Neural cell (in vitro differentiated cells): Measurements from ENCODE around the gene CCDC85C. TPM values are rescaled to one million over a fixed set of nuclear protein-coding genes. Genes with fewer than 3 reads are reported as not detected.

ENCODE experiments used
- H2AFZ ChIP-seq: fragments of 200-600, 300-800 bp; sonication (generic), shearing (Covaris generic); 2 replicates; pipeline ENCODE4 v1.6.0; 2014; ENCODE audit warnings: low read depth, mild to moderate bottlenecking, antibody characterized with exemption, low read length, moderate library complexity
- H3F3A ChIP-seq: fragments of 200-600 bp; shearing (Covaris generic); 2 replicates; pipeline ENCODE4 v1.6.1; 2016; ENCODE audit warnings: mild to moderate bottlenecking, moderate library complexity, mixed read lengths, antibody characterized with exemption, low read length; ENCODE audit not compliant: insufficient read depth, poor library complexity, severe bottlenecking
- H3K27ac ChIP-seq: fragments of 200-600, 300-800 bp; sonication (generic), shearing (Covaris generic); 2 replicates; pipeline ENCODE4 v1.5.1; 2014; ENCODE audit warnings: mild to moderate bottlenecking, low read length, moderate library complexity
- H3K27me3 ChIP-seq: fragments of 300-800, 200-600 bp; sonication (generic), shearing (Covaris generic); 2 replicates; pipeline ENCODE4 v1.6.0; 2014; ENCODE audit warnings: mild to moderate bottlenecking, low read depth, low read length, moderate library complexity; ENCODE audit not compliant: insufficient read depth
- H3K36me3 ChIP-seq: fragments of 300-800, 200-600 bp; sonication (generic), shearing (Covaris generic); 2 replicates; pipeline ENCODE4 v1.5.1; 2014; ENCODE audit warnings: mild to moderate bottlenecking, antibody characterized with exemption, low read length, moderate library complexity; ENCODE audit not compliant: insufficient read depth
- H3K4me2 ChIP-seq: fragments of 300-800, 200-600 bp; sonication (generic), shearing (Covaris generic); 2 replicates; pipeline ENCODE4 v1.6.0; 2014; ENCODE audit warnings: mild to moderate bottlenecking, low read length
- H3K4me3 ChIP-seq: fragments of 300-800, 200-600 bp; sonication (generic), shearing (Covaris generic); 2 replicates; pipeline ENCODE4 v1.5.1; 2014; ENCODE audit warnings: mild to moderate bottlenecking, low read length, moderate library complexity
- H3K79me2 ChIP-seq: fragments of 200-600 bp; shearing (Covaris generic); replicated peaks from 2 replicates; pipeline ENCODE4 v1.6.0; 2014; ENCODE audit warnings: mild to moderate bottlenecking, low read length, moderate library complexity; ENCODE audit not compliant: insufficient read depth
- H3K9ac ChIP-seq: fragments of 300-800, 200-600 bp; sonication (generic), shearing (Covaris generic); 2 replicates; pipeline ENCODE4 v1.6.1; 2016; ENCODE audit warnings: mild to moderate bottlenecking, low read length, mixed read lengths
- H3K9me2 ChIP-seq: fragments of 200-600 bp; shearing (Covaris generic); 2 replicates; pipeline ENCODE4 v1.6.1; 2016; ENCODE audit warnings: mild to moderate bottlenecking, low read length, mixed read lengths; ENCODE audit not compliant: insufficient read depth
- H3K9me3 ChIP-seq: fragments of 200-600, 300-800 bp; sonication (generic), shearing (Covaris generic); 2 replicates; pipeline ENCODE4 v1.6.1; 2016; ENCODE audit warnings: mild to moderate bottlenecking, mixed run types, low read length, moderate library complexity, mixed read lengths
- H4K20me1 ChIP-seq: fragments of 200-600 bp; shearing (Covaris generic); 2 replicates; pipeline ENCODE4 v1.6.1; 2016; ENCODE audit warnings: mild to moderate bottlenecking, mixed run types; ENCODE audit not compliant: insufficient read depth
- EP300 ChIP-seq: fragments of 450-650 bp; conservative IDR thresholded peaks from 2 replicates; pipeline ENCODE4 v1.6.1; 2014; ENCODE audit warnings: antibody characterized with exemption, mild to moderate bottlenecking, moderate library complexity; ENCODE audit not compliant: poor library complexity, severe bottlenecking
- EZH2 ChIP-seq: fragments of 200-600, 300-800 bp; shearing (Covaris generic), sonication (generic); IDR thresholded peaks from 2 replicates; pipeline ENCODE4 v1.6.1; 2014; ENCODE audit warnings: antibody characterized with exemption, low read length, borderline replicate concordance, mild to moderate bottlenecking; ENCODE audit not compliant: insufficient read depth, poor library complexity, severe bottlenecking
- MXI1 ChIP-seq: fragments of 450-650 bp; conservative IDR thresholded peaks from 2 replicates; pipeline ENCODE4 v1.6.1; 2014; ENCODE audit warnings: antibody characterized with exemption, mild to moderate bottlenecking; ENCODE audit not compliant: poor library complexity, severe bottlenecking
- POLR2AphosphoS5 ChIP-seq: IDR thresholded peaks from 2 replicates; pipeline ENCODE4 v1.6.1; 2012
- RAD21 ChIP-seq: fragments of 450-650 bp; conservative IDR thresholded peaks from 2 replicates; pipeline ENCODE4 v1.6.1; 2014; ENCODE audit warnings: antibody characterized with exemption, mild to moderate bottlenecking, moderate library complexity
- REST ChIP-seq: IDR thresholded peaks from 2 replicates; pipeline ENCODE4 v1.6.1; 2012; ENCODE audit warnings: borderline replicate concordance
- SMC3 ChIP-seq: fragments of 450-650 bp; conservative IDR thresholded peaks from 2 replicates; pipeline ENCODE4 v1.6.1; 2014; ENCODE audit warnings: antibody characterized with exemption, mild to moderate bottlenecking, moderate library complexity; ENCODE audit not compliant: poor library complexity
- TAF1 ChIP-seq: IDR thresholded peaks from 2 replicates; pipeline ENCODE4 v1.6.1; 2012; ENCODE audit warnings: low read depth
- polyA plus RNA-seq: library from polyadenylated mRNA; depleted of rRNA; stranded (reverse); fragments of >200 nt; gene quantifications from 2 replicates; pipeline ENCODE4 v1.2.3, GENCODE V29; 2014
- TF ChIP-seq, protein P1 (sequence below): fragments of 450-650 bp; IDR thresholded peaks from 2 replicates; pipeline ENCODE4 v1.5.1; 2014; ENCODE audit warnings: antibody characterized with exemption, mild to moderate bottlenecking, moderate library complexity; ENCODE audit not compliant: poor library complexity, severe bottlenecking

The CCDC85C gene
- polyA plus RNA-seq, 1 donor from 2014 or later = 24.8 TPM

DNA sequence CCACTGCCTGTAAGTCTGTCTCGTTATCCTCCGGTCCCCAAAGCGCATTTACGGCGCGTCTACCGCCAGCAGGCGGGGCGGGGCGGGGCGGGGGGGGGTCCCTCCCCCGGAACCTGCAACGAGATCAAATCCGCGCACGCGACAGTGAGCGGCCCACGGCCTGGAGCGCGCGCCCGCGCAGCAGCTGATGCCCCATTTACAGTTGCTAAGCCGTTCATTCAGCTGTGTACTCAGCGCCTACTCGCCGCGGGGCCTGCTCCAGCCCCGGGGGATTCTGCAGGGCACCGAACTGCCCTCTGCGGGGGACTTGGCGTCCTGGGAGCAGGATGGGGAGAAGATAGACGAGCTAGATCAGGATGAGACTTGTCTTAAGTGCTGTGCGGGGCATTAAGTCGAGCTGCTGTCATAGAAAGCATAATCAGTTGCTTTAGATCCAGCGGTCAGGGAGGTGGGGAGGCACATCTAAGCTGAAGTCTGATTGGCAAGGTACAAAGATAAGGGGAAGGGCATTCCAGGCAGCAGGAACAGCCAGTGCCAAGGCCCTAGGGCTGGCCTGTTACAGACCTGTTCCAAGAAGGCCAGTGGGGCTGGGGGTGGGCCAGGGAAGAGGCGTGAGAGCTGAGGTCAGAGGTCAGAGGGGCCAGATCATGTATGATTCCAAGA lies 1.4 kb upstream of the CCDC85C start:
- H3K9ac ChIP-seq = peak overlapping the region; percentile 99

GRCh38 chr14:99604766-99605298 lies 825 bp upstream of the CCDC85C start:
- peaks cover 30% of the 10 kb centered on the region for H3K79me2 ChIP-seq
- peak overlapping the region; percentile 93 for H2AFZ ChIP-seq
- H3K9me3 ChIP-seq = no peaks in the 10 kb centered on the region
- H3K36me3 ChIP-seq = no peaks in the 10 kb centered on the region
- H3K9me2 ChIP-seq = no peaks in the 10 kb centered on the region
- H4K20me1 ChIP-seq = peaks cover 22% of the 10 kb centered on the region
- peaks cover 9% of the 10 kb centered on the region for H3F3A ChIP-seq
- peak overlapping the region; percentile 30 for H3K4me2 ChIP-seq
- TF ChIP-seq TAF1 (no peak), MXI1 (peak; percentile 64), REST (peak; percentile 62), EP300 (no peak), POLR2AphosphoS5 (peak; percentile 1)
- TF ChIP-seq, protein P1, sequence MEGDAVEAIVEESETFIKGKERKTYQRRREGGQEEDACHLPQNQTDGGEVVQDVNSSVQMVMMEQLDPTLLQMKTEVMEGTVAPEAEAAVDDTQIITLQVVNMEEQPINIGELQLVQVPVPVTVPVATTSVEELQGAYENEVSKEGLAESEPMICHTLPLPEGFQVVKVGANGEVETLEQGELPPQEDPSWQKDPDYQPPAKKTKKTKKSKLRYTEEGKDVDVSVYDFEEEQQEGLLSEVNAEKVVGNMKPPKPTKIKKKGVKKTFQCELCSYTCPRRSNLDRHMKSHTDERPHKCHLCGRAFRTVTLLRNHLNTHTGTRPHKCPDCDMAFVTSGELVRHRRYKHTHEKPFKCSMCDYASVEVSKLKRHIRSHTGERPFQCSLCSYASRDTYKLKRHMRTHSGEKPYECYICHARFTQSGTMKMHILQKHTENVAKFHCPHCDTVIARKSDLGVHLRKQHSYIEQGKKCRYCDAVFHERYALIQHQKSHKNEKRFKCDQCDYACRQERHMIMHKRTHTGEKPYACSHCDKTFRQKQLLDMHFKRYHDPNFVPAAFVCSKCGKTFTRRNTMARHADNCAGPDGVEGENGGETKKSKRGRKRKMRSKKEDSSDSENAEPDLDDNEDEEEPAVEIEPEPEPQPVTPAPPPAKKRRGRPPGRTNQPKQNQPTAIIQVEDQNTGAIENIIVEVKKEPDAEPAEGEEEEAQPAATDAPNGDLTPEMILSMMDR = no peak
- peak overlapping the region; percentile 99 for H3K27ac ChIP-seq
- H3K9ac ChIP-seq = peak overlapping the region; percentile 99
- peak overlapping the region; percentile 93 for H3K4me3 ChIP-seq
- no peaks in the 10 kb centered on the region for H3K27me3 ChIP-seq

More for the DNA sequence above, 1.4 kb upstream of the CCDC85C start:
- Histone ChIP-seq H4K20me1 (peaks cover 22% of the 10 kb centered on the region), H3K27me3 (no peaks in the 10 kb centered on the region), H3F3A (peaks cover 9% of the 10 kb centered on the region), H3K9me3 (no peaks in the 10 kb centered on the region), H3K4me3 (peak overlapping the region; percentile 93), H3K4me2 (peak overlapping the region; percentile 93), H3K9me2 (no peaks in the 10 kb centered on the region), H3K79me2 (peaks cover 24% of the 10 kb centered on the region), H3K27ac (peak overlapping the region; percentile 99), H2AFZ (peak overlapping the region; percentile 93), H3K36me3 (no peaks in the 10 kb centered on the region)
- TF ChIP-seq EP300 = peak; percentile 25
- no peak for TF ChIP-seq MXI1
- peak; percentile 52 for TF ChIP-seq RAD21
- peak; percentile 85 for TF ChIP-seq POLR2AphosphoS5
- peak; percentile 53 for TF ChIP-seq SMC3
- peak; percentile 58 for TF ChIP-seq TAF1
- TF ChIP-seq REST = peak; percentile 70
- no peak for TF ChIP-seq EZH2
- TF ChIP-seq, protein P1 = no peak
